ENCODE measurements around the gene CMSS1.

Gene CMSS1

GRCh38 chr3:99902091-99902490, 84.4 kb downstream of the CMSS1 start:
- no peak for TF ChIP-seq CTCF (IDR thresholded peaks at IDR 0.05; ENCODE audit: low read depth, low read length, missing control alignments)
- H3K4me3 ChIP-seq (replicated peaks; ENCODE audit: low read depth, low read length), result no peak overlapping the region
- no peak for DNase-seq (ENCODE audit: extremely low read depth, low read depth)

GRCh38 chr3:99903869-99904268, 86.2 kb downstream of the CMSS1 start:
- DNase-seq (ENCODE audit: extremely low read depth, low read depth), result no peak
- TF ChIP-seq CTCF (IDR thresholded peaks at IDR 0.05; ENCODE audit: low read depth, low read length, missing control alignments), result no peak
- no peak overlapping the region for H3K4me3 ChIP-seq (replicated peaks; ENCODE audit: low read depth, low read length)

- no peak for TF ChIP-seq CTCF (IDR thresholded peaks at IDR 0.05; ENCODE audit: low read depth, low read length, missing control alignments)
- no peak overlapping the region for H3K4me3 ChIP-seq (replicated peaks; ENCODE audit: low read depth, low read length)
- no peak for DNase-seq (ENCODE audit: extremely low read depth, low read depth)
Observed at GRCh38 chr3:99907959-99908544, 90.4 kb downstream of the CMSS1 start.

- H3K4me3 ChIP-seq (replicated peaks; ENCODE audit: low read depth, low read length), result no peak overlapping the region
- no peak for TF ChIP-seq CTCF (IDR thresholded peaks at IDR 0.05; ENCODE audit: low read depth, low read length, missing control alignments)
- DNase-seq (ENCODE audit: extremely low read depth, low read depth), result no peak
Observed at GRCh38 chr3:99909714-99910495, 92.2 kb downstream of the CMSS1 start.

- TF ChIP-seq CTCF (IDR thresholded peaks at IDR 0.05; ENCODE audit: low read depth, low read length, missing control alignments), result no peak
- H3K4me3 ChIP-seq (replicated peaks; ENCODE audit: low read depth, low read length), result no peak overlapping the region
- DNase-seq (ENCODE audit: extremely low read depth, low read depth), result no peak
Observed at GRCh38 chr3:99910752-99911290, 93.2 kb downstream of the CMSS1 start.

- no peak for DNase-seq (ENCODE audit: extremely low read depth, low read depth)
- TF ChIP-seq CTCF (IDR thresholded peaks at IDR 0.05; ENCODE audit: low read depth, low read length, missing control alignments), result no peak
- no peak overlapping the region for H3K4me3 ChIP-seq (replicated peaks; ENCODE audit: low read depth, low read length)
Observed at GRCh38 chr3:99911433-99911832, 93.8 kb downstream of the CMSS1 start.
